ENCODE measurements around the gene RGL1. TPM values are rescaled to one million over a fixed set of nuclear protein-coding genes. Genes with fewer than 3 reads are reported as not detected.
"Not testable (repeated sequence)": the region's sequence is repeated elsewhere in the genome, so short reads cannot be mapped to it uniquely, and the experiment has no call there.

Gene RGL1
- total RNA-seq, 4 donors from 2014 or later = 9.3 to 36.3 (median 16.3) TPM

DNA sequence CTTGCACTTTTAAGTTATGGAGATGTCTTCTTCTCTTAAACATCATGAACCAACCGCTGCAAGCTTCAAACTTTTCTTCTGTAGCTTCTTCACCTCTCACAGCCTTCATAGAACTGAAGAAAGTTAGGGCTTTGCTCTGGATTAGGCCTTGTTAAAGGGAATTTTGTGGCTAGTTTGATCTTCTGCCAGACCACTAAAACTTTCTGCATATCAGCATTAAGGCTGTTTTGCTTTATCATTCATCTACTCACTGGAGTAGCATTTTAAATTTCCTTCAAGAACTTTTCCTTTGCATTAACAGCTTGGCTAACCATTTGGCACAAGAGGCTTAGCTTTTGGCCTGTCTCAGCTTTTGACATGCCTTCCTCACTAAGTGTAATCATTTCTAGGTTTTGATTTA, 43.0 kb upstream of the RGL1 start:
- DNase-seq = no peak
- H3K9me3 ChIP-seq = no peaks in the 10 kb centered on the region
- H3K27me3 ChIP-seq = no peaks in the 10 kb centered on the region
- H3K36me3 ChIP-seq = no peaks in the 10 kb centered on the region
- H3K4me1 ChIP-seq = peaks cover 7 to 13% of the 10 kb centered on the region in 2 donors
- TF ChIP-seq CTCF (IDR thresholded peaks at IDR 0.05) (no peak), POLR2A (IDR thresholded peaks at IDR 0.05) (no peak)
- no peak overlapping the region for H3K27ac ChIP-seq
- H3K4me3 ChIP-seq (replicated peaks in 1 of 3) = no peak overlapping the region
- WGBS, 2 donors = 88 to 96% methylated on average over 1 of the region's 1 CpG
- intact Hi-C loops (cut with DNase I) = no loop called here

DNA sequence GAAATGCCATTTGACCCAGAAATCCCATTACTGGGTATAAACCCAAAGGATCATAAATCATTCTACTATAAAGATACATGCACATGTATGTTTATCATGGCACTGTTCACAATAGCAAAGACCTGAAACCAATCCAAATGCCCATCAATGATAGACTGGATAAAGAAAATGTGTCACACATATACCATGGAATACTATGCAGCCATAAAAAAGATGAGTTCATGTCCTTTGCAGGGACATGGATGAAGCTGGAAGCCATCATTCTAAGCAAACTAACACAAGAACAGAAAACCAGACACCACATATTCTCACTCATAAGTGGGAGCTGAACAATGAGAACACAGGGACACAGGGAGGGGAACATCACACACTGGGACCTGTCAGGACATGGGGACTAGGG, 42.1 kb upstream of the RGL1 start:
- H3K4me3 ChIP-seq (replicated peaks in 1 of 3); intact Hi-C loops (cut with DNase I); H3K9me3 ChIP-seq; H3K27me3 ChIP-seq; H3K27ac ChIP-seq; H3K36me3 ChIP-seq; DNase-seq: not testable (repeated sequence)
- peaks cover 7 to 13% of the 10 kb centered on the region in 2 donors for H3K4me1 ChIP-seq

- Histone ChIP-seq H3K4me1 (no peaks in the 10 kb centered on the region), H3K4me3 (replicated peaks in 1 of 3) (no peak overlapping the region), H3K27me3 (no peaks in the 10 kb centered on the region), H3K9me3 (no peaks in the 10 kb centered on the region), H3K27ac (no peak overlapping the region), H3K36me3 (no peaks in the 10 kb centered on the region)
- TF ChIP-seq CTCF (IDR thresholded peaks at IDR 0.05) (no peak), POLR2A (IDR thresholded peaks at IDR 0.05) (no peak)
- intact Hi-C loops (cut with DNase I) = no loop called here
- no peak for DNase-seq
These were observed 39.9 kb upstream of the RGL1 start for GRCh38 chr1:183764981-183765380.

DNA sequence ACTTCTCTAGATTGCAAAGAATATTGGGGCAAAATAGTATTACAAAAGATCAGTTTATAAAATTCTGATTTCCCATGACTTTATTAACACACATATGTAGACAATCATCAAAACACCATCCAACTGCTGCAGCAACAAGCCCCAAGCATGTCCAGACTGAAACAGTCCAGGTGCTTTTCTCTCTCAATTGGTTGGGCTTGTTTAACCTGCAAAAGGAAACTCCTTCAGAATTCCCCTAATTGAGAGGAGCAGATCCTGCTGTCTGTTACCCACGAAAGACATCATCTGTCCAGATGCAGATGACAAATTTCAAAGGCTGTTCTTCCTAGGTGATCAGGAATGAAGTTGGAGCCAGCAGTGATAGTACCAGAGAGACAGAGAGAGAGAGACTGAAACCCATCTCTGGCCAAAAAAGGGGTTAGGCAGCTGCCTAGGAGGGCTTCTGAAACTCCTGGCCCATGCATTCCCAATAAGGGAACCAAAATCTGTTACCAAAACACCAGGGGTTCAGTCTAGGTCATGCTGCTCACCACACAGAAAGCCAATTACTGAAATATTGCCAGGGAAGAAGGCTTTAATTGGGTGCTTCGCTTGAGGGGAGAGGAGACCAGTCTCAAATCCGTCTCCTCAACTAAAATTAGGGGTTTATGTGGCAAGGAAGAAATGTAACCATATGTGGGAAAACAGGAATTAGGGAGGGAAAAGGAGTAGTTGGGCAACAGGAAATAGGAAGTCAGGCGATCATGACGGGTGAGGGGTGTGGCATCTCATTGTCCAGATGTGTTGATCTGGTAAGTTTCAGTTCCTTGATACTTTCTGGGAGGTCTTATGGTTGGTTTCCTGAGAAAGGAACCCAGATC, 34.7 kb upstream of the RGL1 start:
- Histone ChIP-seq H3K4me3 (replicated peaks in 1 of 3) (no peak overlapping the region), H3K36me3 (no peaks in the 10 kb centered on the region), H3K27me3 (no peaks in the 10 kb centered on the region), H3K27ac (no peak overlapping the region), H3K9me3 (no peaks in the 10 kb centered on the region), H3K4me1 (no peaks in the 10 kb centered on the region)
- DNase-seq = no peak
- WGBS, 2 donors = 70 to 76% methylated on average over 5 of the region's 5 CpGs
- TF ChIP-seq POLR2A (IDR thresholded peaks at IDR 0.05) (no peak), CTCF (IDR thresholded peaks at IDR 0.05) (no peak)
- intact Hi-C loops (cut with DNase I) = no loop called here

DNA sequence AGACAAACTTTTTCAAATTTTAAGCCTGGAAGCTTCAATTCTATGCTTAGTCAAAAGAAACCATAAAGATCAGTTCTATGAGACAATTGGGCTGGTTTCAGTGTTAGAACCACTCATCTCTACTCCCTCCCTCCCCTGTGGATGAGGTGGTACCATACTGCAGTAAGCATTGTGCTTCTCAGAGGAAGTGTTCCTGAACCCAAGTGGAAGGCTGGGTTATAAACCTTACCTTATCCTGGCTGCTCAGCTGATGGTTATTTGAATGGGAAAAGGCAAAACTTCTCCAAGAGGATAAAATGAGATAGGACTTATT, 34.1 kb upstream of the RGL1 start:
- no peaks in the 10 kb centered on the region for H3K27me3 ChIP-seq
- H3K4me3 ChIP-seq (replicated peaks in 1 of 3) = no peak overlapping the region
- H3K9me3 ChIP-seq = no peaks in the 10 kb centered on the region
- DNase-seq = no peak
- no peaks in the 10 kb centered on the region for H3K36me3 ChIP-seq
- intact Hi-C loops (cut with DNase I) = no loop called here
- no peak overlapping the region for H3K27ac ChIP-seq
- TF ChIP-seq CTCF (IDR thresholded peaks at IDR 0.05) (no peak), POLR2A (IDR thresholded peaks at IDR 0.05) (no peak)
- no peaks in the 10 kb centered on the region for H3K4me1 ChIP-seq
